Measurements from ENCODE around the gene BBX.

Gene BBX

DNA sequence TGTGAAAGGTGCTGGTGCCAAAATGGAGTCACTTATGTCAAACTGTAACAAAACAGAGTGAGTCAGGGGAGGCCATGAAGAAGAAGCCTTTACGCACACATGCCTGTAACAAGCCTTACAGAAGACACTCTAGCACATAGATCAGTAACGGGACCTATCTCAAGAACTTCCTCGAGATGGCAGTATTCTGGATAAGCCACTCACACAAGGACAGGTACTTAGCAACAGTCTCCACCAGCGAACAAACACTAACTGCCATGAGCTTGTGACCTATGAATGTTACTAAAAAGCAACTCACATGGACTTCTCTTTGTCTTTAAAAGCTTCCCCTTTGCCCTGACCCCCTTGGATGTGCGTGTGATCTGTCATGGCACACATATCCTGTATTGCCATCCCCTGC lies 332.9 kb downstream of the BBX start:
- no peak for DNase-seq

DNA sequence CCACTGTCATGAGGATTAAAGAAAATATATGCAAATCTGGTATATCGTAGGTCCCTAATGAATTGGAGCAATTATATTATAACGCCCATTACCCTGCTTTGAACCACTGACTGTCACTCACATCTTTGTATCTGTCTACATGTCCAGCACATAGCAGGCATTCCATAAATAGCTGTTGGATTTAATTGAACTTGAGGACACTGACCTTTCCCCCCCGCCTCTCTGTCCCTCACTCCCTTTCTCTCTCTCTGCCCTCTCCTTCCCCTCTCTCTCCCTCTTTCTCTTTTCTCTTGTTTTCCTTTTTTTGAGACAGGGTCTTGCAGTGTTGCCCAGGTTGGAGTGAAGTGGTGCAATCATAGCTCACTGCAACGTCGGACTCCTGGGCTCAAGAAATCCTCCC lies 335.1 kb downstream of the BBX start:
- DNase-seq = no peak

DNA sequence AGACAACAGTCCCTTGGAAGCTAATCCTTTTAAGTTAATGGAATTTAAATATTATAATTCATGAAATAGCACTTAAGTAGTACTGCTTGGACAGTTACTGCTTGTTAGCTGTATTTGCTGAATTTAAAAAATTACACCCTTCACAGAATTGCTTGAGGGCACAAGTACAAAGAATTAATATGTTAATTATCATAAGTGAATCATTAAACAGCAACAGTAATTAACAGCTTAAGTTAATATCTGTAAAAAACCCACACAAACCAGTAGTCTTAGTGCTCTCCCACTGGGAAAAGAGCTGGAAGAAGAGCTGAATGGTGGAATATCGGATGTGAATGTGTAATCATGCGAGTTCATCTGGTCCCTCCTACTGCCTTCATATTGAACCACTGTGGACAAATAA lies 336.1 kb downstream of the BBX start:
- DNase-seq = no peak
